ENCODE results near the gene MICU2.

The MICU2 gene

DNA sequence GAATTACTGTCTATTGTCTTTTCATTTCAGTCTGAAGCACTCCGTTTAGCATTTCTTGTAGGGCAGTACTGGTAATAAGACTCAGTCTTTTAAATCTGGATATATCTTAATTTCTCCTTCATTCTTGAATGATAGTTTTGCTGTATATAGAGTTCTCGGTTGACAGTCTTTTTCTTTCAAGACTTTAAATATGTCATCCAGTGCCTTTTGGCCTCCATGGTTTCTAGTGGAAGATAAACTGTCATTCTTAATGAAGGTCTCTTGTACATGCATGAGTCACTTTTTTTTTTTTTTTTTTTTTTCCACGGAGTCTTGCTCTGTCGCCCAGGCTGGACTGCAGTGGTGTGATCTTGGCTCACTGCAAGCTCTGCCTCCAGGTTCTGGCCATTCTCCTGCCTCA lies 117.6 kb downstream of the MICU2 start:
- no peak overlapping the region for H3K4me3 ChIP-seq (ENCODE audit: insufficient read length, low read depth)
- H3K9me3 ChIP-seq (ENCODE audit: insufficient read depth, low read length) = peaks cover 19% of the 10 kb centered on the region; the same call in 1 of the 2 replicates
- H3K36me3 ChIP-seq (ENCODE audit: insufficient read depth, insufficient read length, low read length) = peaks cover 3% of the 10 kb centered on the region
- no peaks in the 10 kb centered on the region for H3K27me3 ChIP-seq (ENCODE audit: insufficient read depth, insufficient read length)
- no peak for DNase-seq (ENCODE audit: low read depth, low spot score)
- H3K9ac ChIP-seq (ENCODE audit: insufficient read length, low read depth) = no peak overlapping the region
- TF ChIP-seq SUZ12 (IDR thresholded peaks at IDR 0.05; ENCODE audit: extremely low read depth, insufficient read depth, insufficient read length) (no peak), YY1 (IDR thresholded peaks at IDR 0.05; ENCODE audit: insufficient read depth, insufficient read length) (no peak), ZNF274 (IDR thresholded peaks at IDR 0.05; ENCODE audit: low read depth, low read length) (no peak)
- H3K4me1 ChIP-seq (ENCODE audit: insufficient read depth, insufficient read length) = no peaks in the 10 kb centered on the region

DNA sequence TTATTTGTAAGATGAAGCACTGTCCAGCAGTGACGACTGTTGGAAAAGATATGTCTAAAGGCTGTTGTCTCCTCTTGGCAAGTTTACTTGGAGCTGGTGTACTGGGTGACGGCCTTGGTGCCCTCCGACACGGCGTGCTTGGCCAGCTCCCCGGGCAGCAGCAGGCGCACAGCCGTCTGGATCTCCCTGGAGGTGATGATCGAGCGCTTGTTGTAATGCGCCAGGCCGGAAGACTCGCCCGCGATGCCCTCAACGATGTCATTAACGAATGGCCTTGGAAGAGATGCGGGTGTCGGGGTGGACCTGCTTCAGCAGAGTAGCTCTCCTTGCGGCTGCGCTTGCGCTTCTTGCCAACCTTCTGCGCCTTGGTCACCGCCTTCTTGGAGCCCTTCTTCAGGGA lies 120.2 kb downstream of the MICU2 start:
- TF ChIP-seq YY1 (IDR thresholded peaks at IDR 0.05; ENCODE audit: insufficient read depth, insufficient read length) = no peak
- TF ChIP-seq ZNF274 (IDR thresholded peaks at IDR 0.05; ENCODE audit: low read depth, low read length) = no peak
- no peak for TF ChIP-seq SUZ12 (IDR thresholded peaks at IDR 0.05; ENCODE audit: extremely low read depth, insufficient read depth, insufficient read length)
- H3K9ac ChIP-seq (ENCODE audit: insufficient read length, low read depth) = no peak overlapping the region

DNA sequence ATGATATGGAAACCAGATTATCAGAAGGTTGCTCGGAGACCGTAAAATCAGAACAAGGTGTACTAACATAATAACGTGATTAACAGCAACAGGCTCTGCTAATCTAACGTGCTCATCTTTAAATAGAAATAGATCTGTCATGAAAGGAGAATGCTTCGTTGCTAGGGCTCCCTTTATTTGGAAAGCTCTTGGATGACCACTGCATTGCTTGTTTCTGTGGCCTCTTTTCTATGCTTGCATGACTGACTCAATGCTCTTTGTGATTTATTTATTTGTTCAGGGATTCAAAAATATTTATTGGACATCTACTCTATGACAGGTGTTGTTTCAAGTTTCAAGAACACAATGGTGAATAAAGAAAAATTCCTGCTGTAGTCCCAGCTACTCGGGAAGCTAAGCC lies 122.6 kb downstream of the MICU2 start:
- TF ChIP-seq SUZ12 (IDR thresholded peaks at IDR 0.05; ENCODE audit: extremely low read depth, insufficient read depth, insufficient read length) = no peak
- no peak for TF ChIP-seq YY1 (IDR thresholded peaks at IDR 0.05; ENCODE audit: insufficient read depth, insufficient read length)
- TF ChIP-seq ZNF274 (IDR thresholded peaks at IDR 0.05; ENCODE audit: low read depth, low read length) = no peak
- H3K27me3 ChIP-seq (ENCODE audit: insufficient read depth, insufficient read length) = no peaks in the 10 kb centered on the region
- no peaks in the 10 kb centered on the region for H3K36me3 ChIP-seq (ENCODE audit: insufficient read depth, insufficient read length, low read length)
- H3K4me1 ChIP-seq (ENCODE audit: insufficient read depth, insufficient read length) = no peaks in the 10 kb centered on the region
- DNase-seq (ENCODE audit: low read depth, low spot score) = no peak
- H3K9me3 ChIP-seq (ENCODE audit: insufficient read depth, low read length) = peaks cover 5% of the 10 kb centered on the region; the same call in 1 of the 2 replicates
- H3K9ac ChIP-seq (ENCODE audit: insufficient read length, low read depth) = no peak overlapping the region
- no peak overlapping the region for H3K4me3 ChIP-seq (ENCODE audit: insufficient read length, low read depth)

More for the DNA sequence above, 120.2 kb downstream of the MICU2 start:
- H3K27me3 ChIP-seq (ENCODE audit: insufficient read depth, insufficient read length) = no peaks in the 10 kb centered on the region
- no peak overlapping the region for H3K4me3 ChIP-seq (ENCODE audit: insufficient read length, low read depth)
- no peak for DNase-seq (ENCODE audit: low read depth, low spot score)
- H3K36me3 ChIP-seq (ENCODE audit: insufficient read depth, insufficient read length, low read length) = no peaks in the 10 kb centered on the region
- peaks cover 19% of the 10 kb centered on the region; the same call in 1 of the 2 replicates for H3K9me3 ChIP-seq (ENCODE audit: insufficient read depth, low read length)
- H3K4me1 ChIP-seq (ENCODE audit: insufficient read depth, insufficient read length) = no peaks in the 10 kb centered on the region

GRCh38 chr13:21478881-21479808 lies 124.8 kb downstream of the MICU2 start:
- Histone ChIP-seq H3K27me3 (ENCODE audit: insufficient read depth, insufficient read length) (no peaks in the 10 kb centered on the region), H3K9me3 (ENCODE audit: insufficient read depth, low read length) (no peaks in the 10 kb centered on the region), H3K9ac (ENCODE audit: insufficient read length, low read depth) (no peak overlapping the region), H3K36me3 (ENCODE audit: insufficient read depth, insufficient read length, low read length) (no peaks in the 10 kb centered on the region), H3K4me1 (ENCODE audit: insufficient read depth, insufficient read length) (no peaks in the 10 kb centered on the region), H3K4me3 (ENCODE audit: insufficient read length, low read depth) (no peak overlapping the region)
- DNase-seq (ENCODE audit: low read depth, low spot score) = no peak
- TF ChIP-seq ZNF274 (IDR thresholded peaks at IDR 0.05; ENCODE audit: low read depth, low read length) = no peak
- no peak for TF ChIP-seq SUZ12 (IDR thresholded peaks at IDR 0.05; ENCODE audit: extremely low read depth, insufficient read depth, insufficient read length)
- no peak for TF ChIP-seq YY1 (IDR thresholded peaks at IDR 0.05; ENCODE audit: insufficient read depth, insufficient read length)

DNA sequence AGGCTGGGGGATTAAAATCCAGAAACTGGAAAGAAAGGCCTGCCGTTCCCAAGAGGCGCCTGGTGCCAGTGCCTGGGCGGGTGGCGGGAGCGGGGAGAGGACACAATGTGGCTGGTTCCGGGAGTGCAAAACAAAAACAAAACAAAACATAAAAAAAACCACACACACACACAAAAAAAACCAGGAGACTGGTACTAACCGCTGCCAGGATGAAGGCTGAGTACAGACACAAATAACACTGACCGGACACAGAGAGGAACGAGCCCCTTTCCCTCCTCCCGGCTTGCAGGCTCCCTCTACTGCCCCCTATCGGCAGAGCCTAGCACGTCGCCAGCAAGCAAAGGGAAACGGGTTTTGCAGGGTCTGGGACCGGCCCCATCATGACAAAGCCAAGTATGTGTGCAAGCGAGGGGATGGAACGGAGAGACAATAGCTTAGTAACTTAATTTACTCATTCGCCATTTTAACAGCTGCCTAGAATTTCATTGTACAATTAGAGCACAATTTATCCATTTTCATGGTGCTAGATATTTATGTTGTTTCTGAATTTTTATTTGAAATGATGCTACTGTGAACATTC lies 127.0 kb downstream of the MICU2 start:
- DNase-seq (ENCODE audit: low read depth, low spot score) = peak; percentile 86
- peak overlapping the region; percentile 19 for H3K4me3 ChIP-seq (ENCODE audit: insufficient read length, low read depth)
- peak overlapping the region; percentile 32 for H3K9ac ChIP-seq (ENCODE audit: insufficient read length, low read depth)
- no peaks in the 10 kb centered on the region for H3K4me1 ChIP-seq (ENCODE audit: insufficient read depth, insufficient read length)
- no peak for TF ChIP-seq ZNF274 (IDR thresholded peaks at IDR 0.05; ENCODE audit: low read depth, low read length)
- no peak for TF ChIP-seq YY1 (IDR thresholded peaks at IDR 0.05; ENCODE audit: insufficient read depth, insufficient read length)
- TF ChIP-seq SUZ12 (IDR thresholded peaks at IDR 0.05; ENCODE audit: extremely low read depth, insufficient read depth, insufficient read length) = no peak
- H3K36me3 ChIP-seq (ENCODE audit: insufficient read depth, insufficient read length, low read length) = no peaks in the 10 kb centered on the region
- no peaks in the 10 kb centered on the region for H3K27me3 ChIP-seq (ENCODE audit: insufficient read depth, insufficient read length)
- H3K9me3 ChIP-seq (ENCODE audit: insufficient read depth, low read length) = no peaks in the 10 kb centered on the region

DNA sequence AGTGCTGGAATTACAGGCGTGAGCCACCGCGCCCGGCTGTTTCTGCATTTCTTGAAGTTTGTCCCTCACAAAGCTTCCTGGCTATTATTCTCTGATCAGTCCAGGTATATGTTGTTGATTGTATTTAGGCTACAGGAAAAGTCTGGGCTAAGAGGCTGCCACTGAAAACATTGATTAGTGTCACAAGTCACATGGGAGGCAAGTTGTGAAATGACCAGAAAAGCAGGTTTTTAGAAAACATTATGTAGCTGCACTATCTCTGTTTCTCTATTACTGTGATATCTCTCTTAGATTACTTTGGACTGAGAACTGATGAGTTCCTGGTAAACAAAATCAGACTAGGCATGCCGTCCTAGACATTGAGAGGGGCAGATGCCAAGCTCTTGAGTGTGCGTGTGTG lies 128.9 kb downstream of the MICU2 start:
- TF ChIP-seq SUZ12 (IDR thresholded peaks at IDR 0.05; ENCODE audit: extremely low read depth, insufficient read depth, insufficient read length) = no peak
- TF ChIP-seq YY1 (IDR thresholded peaks at IDR 0.05; ENCODE audit: insufficient read depth, insufficient read length) = no peak
- TF ChIP-seq ZNF274 (IDR thresholded peaks at IDR 0.05; ENCODE audit: low read depth, low read length) = no peak
- Histone ChIP-seq H3K36me3 (ENCODE audit: insufficient read depth, insufficient read length, low read length) (no peaks in the 10 kb centered on the region), H3K4me1 (ENCODE audit: insufficient read depth, insufficient read length) (no peaks in the 10 kb centered on the region), H3K9me3 (ENCODE audit: insufficient read depth, low read length) (no peaks in the 10 kb centered on the region), H3K9ac (ENCODE audit: insufficient read length, low read depth) (no peak overlapping the region), H3K27me3 (ENCODE audit: insufficient read depth, insufficient read length) (no peaks in the 10 kb centered on the region), H3K4me3 (ENCODE audit: insufficient read length, low read depth) (no peak overlapping the region)
- DNase-seq (ENCODE audit: low read depth, low spot score) = no peak

GRCh38 chr13:21470785-21471184 lies 133.2 kb downstream of the MICU2 start:
- no peaks in the 10 kb centered on the region; the same call in 1 of the 2 replicates for H3K9me3 ChIP-seq (ENCODE audit: insufficient read depth, low read length)
- no peak for DNase-seq (ENCODE audit: low read depth, low spot score)
- no peak overlapping the region for H3K4me3 ChIP-seq (ENCODE audit: insufficient read length, low read depth)
- TF ChIP-seq ZNF274 (IDR thresholded peaks at IDR 0.05; ENCODE audit: low read depth, low read length) (no peak), YY1 (IDR thresholded peaks at IDR 0.05; ENCODE audit: insufficient read depth, insufficient read length) (no peak), SUZ12 (IDR thresholded peaks at IDR 0.05; ENCODE audit: extremely low read depth, insufficient read depth, insufficient read length) (no peak)
- H3K9ac ChIP-seq (ENCODE audit: insufficient read length, low read depth) = no peak overlapping the region
- no peaks in the 10 kb centered on the region for H3K27me3 ChIP-seq (ENCODE audit: insufficient read depth, insufficient read length)
- no peaks in the 10 kb centered on the region for H3K4me1 ChIP-seq (ENCODE audit: insufficient read depth, insufficient read length)
- H3K36me3 ChIP-seq (ENCODE audit: insufficient read depth, insufficient read length, low read length) = no peaks in the 10 kb centered on the region

Measured in NT2/D1 (cell line).